ENCODE data around the gene ANKRD34A. TPM values are rescaled to one million over a fixed set of nuclear protein-coding genes. Genes with fewer than 3 reads are reported as not detected.
A peak's percentile ranks its signal among the peaks of the same experiment; 100 is the strongest.

Gene ANKRD34A
- total and polyA plus RNA-seq, 2 of the 4 experiments (the other 2 are of a cell fraction), result 0.90 to 1.9 TPM

DNA sequence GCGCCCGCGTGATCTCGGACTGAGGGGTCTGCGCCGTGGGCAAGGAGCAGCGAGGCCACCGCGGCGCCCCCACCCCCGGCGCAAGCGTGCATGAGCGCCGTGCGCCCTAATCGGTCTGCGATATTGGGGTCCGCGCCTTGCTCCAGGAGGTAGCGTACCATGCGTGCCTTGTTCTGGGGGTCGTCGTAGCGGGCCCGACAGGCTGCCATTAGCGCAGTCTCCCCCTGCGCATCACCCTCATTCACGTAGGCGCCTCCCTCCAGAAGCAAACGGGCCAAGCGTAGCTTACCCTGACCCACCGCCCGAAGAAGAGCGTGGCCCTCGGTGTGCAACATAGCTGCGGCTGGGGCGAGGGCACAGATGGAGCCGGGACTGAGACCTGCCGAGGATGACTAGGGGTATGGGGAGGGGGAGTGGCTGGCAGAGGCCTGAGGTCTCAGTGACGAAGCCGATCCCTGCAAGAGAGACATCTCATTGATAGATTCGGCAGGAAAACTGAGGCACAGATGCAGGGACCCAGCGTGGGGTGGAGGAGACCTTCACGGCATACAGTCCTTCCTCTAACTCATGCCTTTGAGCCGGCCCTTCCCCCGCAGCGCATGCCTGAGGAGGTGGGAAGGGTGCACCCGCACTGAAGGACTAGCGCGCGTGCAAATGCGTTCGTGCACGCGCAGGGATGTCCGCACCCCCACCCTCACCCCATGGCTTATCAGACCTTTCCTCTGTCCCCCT, 2.8 kb downstream of the ANKRD34A start:
- ChIA-PET POLR2A (ENCODE audit: unreplicated experiment) (no interaction called here), CTCF (no interaction called here)
- Histone ChIP-seq H3K4ac (ENCODE audit: low read depth, low read length) (peak overlapping the region; percentile 44), H3K79me1 (ENCODE audit: low read depth in 1 of 2, low read length in 2 of 2) (peaks cover 4 to 49% of the 10 kb centered on the region in 2 experiments; a peak in 3 of 4 replicates), H3K4me3 (ENCODE audit: insufficient read depth, low read depth, low read length) (peak overlapping the region; percentile 91), H4K91ac (ENCODE audit: insufficient read depth, low read depth, low read length) (peak overlapping the region; percentile 63), H2BK20ac (ENCODE audit: low read depth, low read length) (peak overlapping the region; percentile 58), H2BK15ac (ENCODE audit: low read depth, low read length) (0 out of 3 replicates have a peak overlapping the region, but pooled peaks have one; percentile 36), H4K20me1 (ENCODE audit: insufficient read depth, low read length) (no peaks in the 10 kb centered on the region), H2BK120ac (ENCODE audit: low read depth, low read length) (peak overlapping the region; percentile 70), H3K9me1 (ENCODE audit: insufficient read depth, low read length) (peaks cover 10% of the 10 kb centered on the region), H2AK5ac (ENCODE audit: low read depth, low read length) (peak overlapping the region; percentile 82), H2AFZ (replicated peaks; ENCODE audit: low read length, poor library complexity) (peak overlapping the region; percentile 93), H3K9me3 (ENCODE audit: control insufficient read depth, insufficient read depth, low read length) (no peaks in the 10 kb centered on the region), H3K9ac (ENCODE audit: low read depth, low read length) (peak overlapping the region; percentile 91), H3K4me2 (ENCODE audit: low read depth, low read length) (peak overlapping the region; percentile 84), H3K18ac (ENCODE audit: low read depth, low read length) (peak overlapping the region; percentile 27; the same call in 1 of the 2 replicates), H4K8ac (ENCODE audit: low read depth in 2 of 2, low read length in 2 of 2) (peak overlapping the region; percentile 69 to 90; a peak in 2 of 4 replicates), H3K4me1 (ENCODE audit: control insufficient read depth, insufficient read depth, low read length) (peaks cover 28% of the 10 kb centered on the region), H2AK9ac (replicated peaks; ENCODE audit: low read depth, low read length, poor library complexity) (peak overlapping the region; percentile 87), H3K27me3 (ENCODE audit: control insufficient read depth, insufficient read depth, low read length) (no peaks in the 10 kb centered on the region), H3K36me3 (ENCODE audit: control insufficient read depth, insufficient read depth, low read length) (no peaks in the 10 kb centered on the region), H3K14ac (replicated peaks; ENCODE audit: low read depth, low read length) (peak overlapping the region; percentile 89), H4K5ac (ENCODE audit: low read depth, low read length) (peak overlapping the region; percentile 72; the same call in 1 of the 2 replicates), H3K23ac (ENCODE audit: low read depth, low read length) (peak overlapping the region; percentile 91), H3K56ac (ENCODE audit: extremely low read depth, insufficient read depth, low read length) (0 out of 2 replicates have a peak overlapping the region, but pooled peaks have one; percentile 37), H3K27ac (ENCODE audit: insufficient read depth, low read length) (peak overlapping the region; percentile 88; the same call in 1 of the 2 replicates), H2BK5ac (ENCODE audit: low read depth, low read length, poor library complexity, severe bottlenecking) (peak overlapping the region; percentile 26)
- in situ Hi-C loops (cut with MboI; ENCODE audit: low sequenced_read_pairs) (no loop called here), intact Hi-C loops (cut with micrococcal nuclease) (no loop called here), dilution Hi-C loops (cut with HindIII; ENCODE audit: low sequenced_read_pairs, unreplicated experiment) (no loop called here)
- BruUV-seq (replicated peaks), result no TSS peak
- 9% methylated on average over 34 of the region's 57 CpGs; no CpG with 5 or more reads in 1 of the 2 experiments for WGBS, 2 experiments (ENCODE audit: extremely low coverage in 2 of 2, insufficient read length in 1 of 2)
- no peak for ATAC-seq (ENCODE audit: low read depth)
- DNase-seq, result no peak
- TF ChIP-seq BHLHE40 (IDR thresholded peaks at IDR 0.05; ENCODE audit: low read depth, low read length) (peak; percentile 26; the same call in 1 of the 2 replicates), POLR2A (IDR thresholded peaks at IDR 0.05; ENCODE audit: low read depth, low read length) (no peak), NFE2L2 (IDR thresholded peaks at IDR 0.05; ENCODE audit: low read depth, low read length) (no peak), MXI1 (IDR thresholded peaks at IDR 0.05; ENCODE audit: borderline replicate concordance, low read depth, low read length) (0 out of 2 replicates have a peak, but pooled peaks have one; percentile 36), MAFK (IDR thresholded peaks at IDR 0.05; ENCODE audit: low read depth, low read length) (no peak)

All from IMR-90 (cell line).